GM23338 (cell line): ENCODE measurements around the gene IMPACT. TPM values are rescaled to one million over a fixed set of nuclear protein-coding genes. Genes with fewer than 3 reads are reported as not detected.

Source experiments
- ATAC-seq: fragments of 200-7000 bp; cut with Tn5 transposase; 3 replicates; pipeline ENCODE4 v1.9.1; 2020
- DNase-seq: peaks from one replicate; pipeline ENCODE4 v3.0.0-alpha.2; 2015; ENCODE audit warnings: low spot score
- H2AFZ ChIP-seq: fragments of 200-600 bp; sonication (generic); 2 replicates; pipeline ENCODE4 v1.8.0; 2016; ENCODE audit warnings: antibody characterized with exemption, mild to moderate bottlenecking, moderate library complexity
- H3F3A ChIP-seq: fragments of 200-600 bp; sonication (generic); replicated peaks from 2 replicates; pipeline ENCODE4 v1.8.0; 2017; ENCODE audit warnings: antibody characterized with exemption, mixed run types, low read depth
- H3K27ac ChIP-seq: fragments of 200-600 bp; sonication (generic); 2 replicates; pipeline ENCODE4 v1.6.1; 2016; ENCODE audit warnings: low read depth
- H3K27me3 ChIP-seq: fragments of 200-600 bp; sonication (generic); 2 replicates; pipeline ENCODE4 v1.8.0; 2016; ENCODE audit warnings: mild to moderate bottlenecking, mixed run types, moderate library complexity; ENCODE audit not compliant: insufficient read depth
- H3K36me3 ChIP-seq: fragments of 200-600 bp; sonication (generic); 2 replicates; pipeline ENCODE4 v1.8.0; 2016; ENCODE audit warnings: mild to moderate bottlenecking; ENCODE audit not compliant: insufficient read depth
- H3K4me1 ChIP-seq: fragments of 200-600 bp; sonication (generic); 2 replicates; pipeline ENCODE4 v1.8.0; 2016; ENCODE audit warnings: mild to moderate bottlenecking, moderate library complexity; ENCODE audit not compliant: insufficient read depth
- H3K4me2 ChIP-seq: fragments of 200-600 bp; sonication (generic); 2 replicates; pipeline ENCODE4 v1.7.1; 2017; ENCODE audit warnings: mixed run types
- H3K4me3 ChIP-seq: fragments of 200-600 bp; sonication (generic); 2 replicates; pipeline ENCODE4 v1.6.1; 2016; ENCODE audit warnings: mixed run types
- H3K79me2 ChIP-seq: fragments of 200-600 bp; sonication (generic); replicated peaks from 2 replicates; pipeline ENCODE4 v1.8.0; 2017; ENCODE audit warnings: mild to moderate bottlenecking; ENCODE audit not compliant: insufficient read depth
- H3K9me2 ChIP-seq: fragments of 200-600 bp; sonication (generic); 2 replicates; pipeline ENCODE4 v1.8.0; 2017; ENCODE audit not compliant: insufficient read depth
- H4K20me1 ChIP-seq: fragments of 200-600 bp; sonication (generic); replicated peaks from 2 replicates; pipeline ENCODE4 v1.8.0; 2017; ENCODE audit warnings: mild to moderate bottlenecking; ENCODE audit not compliant: insufficient read depth
- H3K27ac Mint-ChIP-seq: 2 replicates; pipeline ENCODE4 v1.8.0; 2020; ENCODE audit warnings: inconsistent platforms, mild to moderate bottlenecking, moderate library complexity, mixed read lengths
- H3K27me3 Mint-ChIP-seq: 3 replicates; pipeline ENCODE4 v1.8.0; 2022; ENCODE audit warnings: low read depth, mild to moderate bottlenecking, moderate library complexity, mixed read lengths, inconsistent platforms; ENCODE audit not compliant: insufficient read depth, poor library complexity
- H3K36me3 Mint-ChIP-seq: 3 replicates; pipeline ENCODE4 v1.8.0; 2021; ENCODE audit warnings: low read depth, mild to moderate bottlenecking, inconsistent platforms, moderate library complexity, mixed read lengths
- H3K4me1 Mint-ChIP-seq: 3 replicates; pipeline ENCODE4 v1.8.0; 2020; ENCODE audit warnings: mild to moderate bottlenecking, inconsistent platforms, mixed read lengths
- H3K4me3 Mint-ChIP-seq: 3 replicates; pipeline ENCODE4 v1.8.0; 2021; ENCODE audit warnings: moderate library complexity, mild to moderate bottlenecking, inconsistent platforms, mixed read lengths
- H3K9me3 Mint-ChIP-seq: 3 replicates; pipeline ENCODE4 v1.8.0; 2020; ENCODE audit warnings: moderate library complexity, mild to moderate bottlenecking, inconsistent platforms, mixed read lengths
- EZH2 ChIP-seq: fragments of 200-600 bp; sonication (generic); IDR thresholded peaks from one replicate; pipeline ENCODE4 v1.8.0; 2017; ENCODE audit warnings: antibody characterized with exemption, mild to moderate bottlenecking, low read depth; ENCODE audit not compliant: unreplicated experiment
- EZH2phosphoT487 ChIP-seq: fragments of 200-600 bp; sonication (generic); IDR thresholded peaks from one replicate; pipeline ENCODE4 v1.8.1; 2018; ENCODE audit warnings: antibody characterized with exemption; ENCODE audit not compliant: unreplicated experiment
- JUNB ChIP-seq: IDR thresholded peaks from one replicate; pipeline ENCODE4 v1.6.1; 2016; ENCODE audit warnings: antibody characterized with exemption; ENCODE audit not compliant: unreplicated experiment
- POLR2AphosphoS5 ChIP-seq: IDR thresholded peaks from 2 replicates; pipeline ENCODE4 v1.6.1; 2016; ENCODE audit warnings: antibody characterized with exemption, low read depth
- STAT1 ChIP-seq: IDR thresholded peaks from one replicate; pipeline ENCODE4 v1.6.1; 2016; ENCODE audit warnings: antibody characterized with exemption; ENCODE audit not compliant: unreplicated experiment
- ZNF114 ChIP-seq: fragments of 250-450 bp; sonication (Bioruptor Pico); IDR thresholded peaks from 2 replicates; pipeline ENCODE4 v1.5.0; 2020; ENCODE audit warnings: mild to moderate bottlenecking, moderate library complexity
- ZNF331 ChIP-seq: fragments of 250-450 bp; sonication (Bioruptor Pico); IDR thresholded peaks from 2 replicates; pipeline ENCODE4 v1.5.0; 2020; ENCODE audit warnings: low read depth, mild to moderate bottlenecking, moderate library complexity
- ZNF462 ChIP-seq: fragments of 250-450 bp; sonication (Bioruptor Pico); IDR thresholded peaks from 2 replicates; pipeline ENCODE4 v1.5.0; 2020; ENCODE audit warnings: mild to moderate bottlenecking, moderate library complexity
- polyA plus RNA-seq: library from polyadenylated mRNA; unstranded; fragments of >200 nt; fragmentation: Nextera tagmentation; extraction: Ambion mirVana; gene quantifications from 2 replicates; pipeline ENCODE4 v1.2.1, GENCODE V29; 2016
- total RNA-seq: library from RNA; depleted of rRNA; stranded (reverse); fragments of >200 nt; shearing (Covaris generic); gene quantifications from 2 replicates; pipeline ENCODE4 v1.2.3, GENCODE V29; 2014
- TF ChIP-seq, protein P1 (sequence below), 2 experiments: fragments of 200-600 bp in 1 of 2; sonication (generic) in 1 of 2; conservative IDR thresholded peaks; 2 replicates each; pipeline versions ENCODE4 v1.5.1 to v1.6.1; 2016 to 2017; ENCODE audit warnings: antibody characterized with exemption in 2 of 2, low read depth in 2 of 2, mild to moderate bottlenecking in 2 of 2, moderate library complexity in 1 of 2

IMPACT gene
- total and polyA plus RNA-seq, 2 experiments from 2014 or later: 42.1 to 47.6 TPM

- TF ChIP-seq ZNF331 (no peak), EZH2 (no peak), JUNB (no peak)
- TF ChIP-seq, protein P1, sequence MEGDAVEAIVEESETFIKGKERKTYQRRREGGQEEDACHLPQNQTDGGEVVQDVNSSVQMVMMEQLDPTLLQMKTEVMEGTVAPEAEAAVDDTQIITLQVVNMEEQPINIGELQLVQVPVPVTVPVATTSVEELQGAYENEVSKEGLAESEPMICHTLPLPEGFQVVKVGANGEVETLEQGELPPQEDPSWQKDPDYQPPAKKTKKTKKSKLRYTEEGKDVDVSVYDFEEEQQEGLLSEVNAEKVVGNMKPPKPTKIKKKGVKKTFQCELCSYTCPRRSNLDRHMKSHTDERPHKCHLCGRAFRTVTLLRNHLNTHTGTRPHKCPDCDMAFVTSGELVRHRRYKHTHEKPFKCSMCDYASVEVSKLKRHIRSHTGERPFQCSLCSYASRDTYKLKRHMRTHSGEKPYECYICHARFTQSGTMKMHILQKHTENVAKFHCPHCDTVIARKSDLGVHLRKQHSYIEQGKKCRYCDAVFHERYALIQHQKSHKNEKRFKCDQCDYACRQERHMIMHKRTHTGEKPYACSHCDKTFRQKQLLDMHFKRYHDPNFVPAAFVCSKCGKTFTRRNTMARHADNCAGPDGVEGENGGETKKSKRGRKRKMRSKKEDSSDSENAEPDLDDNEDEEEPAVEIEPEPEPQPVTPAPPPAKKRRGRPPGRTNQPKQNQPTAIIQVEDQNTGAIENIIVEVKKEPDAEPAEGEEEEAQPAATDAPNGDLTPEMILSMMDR (conservative IDR thresholded peaks at IDR 0.05; ENCODE audit: low read depth in 2 of 2): no peak
Measured at GRCh38 chr18:24461996-24462395, 35.5 kb downstream of the IMPACT start (continued).

GRCh38 chr18:24462838-24463775 lies 36.6 kb downstream of the IMPACT start:
- ATAC-seq (peak; percentile 77), DNase-seq (no peak)
- no peaks in the 10 kb centered on the region for H3K36me3 Mint-ChIP-seq
- H3K4me3 Mint-ChIP-seq: no peak overlapping the region
- H3F3A ChIP-seq: no peaks in the 10 kb centered on the region
- no peak overlapping the region for H3K4me2 ChIP-seq
- H2AFZ ChIP-seq: no peak overlapping the region
- peaks cover 6% of the 10 kb centered on the region; the same call in 2 of the 3 replicates for H3K4me1 Mint-ChIP-seq
- no peaks in the 10 kb centered on the region for H4K20me1 ChIP-seq
- no peak overlapping the region for H3K27ac Mint-ChIP-seq
- TF ChIP-seq STAT1 (no peak), JUNB (no peak), EZH2phosphoT487 (no peak), ZNF462 (CRISPR knock-in tag) (no peak), ZNF331 (no peak), ZNF114 (CRISPR knock-in tag) (no peak), EZH2 (no peak), POLR2AphosphoS5 (no peak)
- TF ChIP-seq, protein P1 (conservative IDR thresholded peaks at IDR 0.05; ENCODE audit: low read depth in 2 of 2): no peak
- H3K4me1 ChIP-seq: no peaks in the 10 kb centered on the region
- H3K36me3 ChIP-seq: no peaks in the 10 kb centered on the region
- no peak overlapping the region for H3K4me3 ChIP-seq
- no peaks in the 10 kb centered on the region for H3K9me3 Mint-ChIP-seq
- peaks cover 4% of the 10 kb centered on the region for H3K27me3 Mint-ChIP-seq
- H3K79me2 ChIP-seq: no peaks in the 10 kb centered on the region
- H3K27me3 ChIP-seq: no peaks in the 10 kb centered on the region
- H3K27ac ChIP-seq: no peak overlapping the region
- no peaks in the 10 kb centered on the region for H3K9me2 ChIP-seq
